ENCODE measurements around the gene GMPS. TPM values are rescaled to one million over a fixed set of nuclear protein-coding genes. Genes with fewer than 3 reads are reported as not detected.
"Not testable (repeated sequence)": the region's sequence is repeated elsewhere in the genome, so short reads cannot be mapped to it uniquely, and the experiment has no call there.

GMPS gene
- total RNA-seq, 1 donor from 2014 or later, result 39.9 TPM

- Histone ChIP-seq H3K4me1 (peaks cover 78% of the 10 kb centered on the region), H3K27me3 (ENCODE audit: low read depth) (no peaks in the 10 kb centered on the region), H3K4me3 (no peak overlapping the region), H3K9me3 (no peaks in the 10 kb centered on the region), H3K27ac (no peak overlapping the region), H3K36me3 (peaks cover 19% of the 10 kb centered on the region)
- no peak for TF ChIP-seq CTCF (IDR thresholded peaks at IDR 0.05)
- no peak for DNase-seq
- intact Hi-C loops (cut with DNase I), result no loop called here
- ATAC-seq, result no peak
These were observed 22.5 kb upstream of the GMPS start for GRCh38 chr3:155847993-155848392.

GRCh38 chr3:155849404-155849803 is 21.0 kb upstream of the GMPS start:
- DNase-seq; intact Hi-C loops (cut with DNase I); H3K4me3 ChIP-seq; H3K27me3 ChIP-seq (ENCODE audit: low read depth); H3K9me3 ChIP-seq; H3K27ac ChIP-seq; ATAC-seq: not testable (repeated sequence)
- peaks cover 19% of the 10 kb centered on the region for H3K36me3 ChIP-seq
- H3K4me1 ChIP-seq, result peaks cover 81% of the 10 kb centered on the region

- no peak for ATAC-seq
- Histone ChIP-seq H3K27me3 (ENCODE audit: low read depth) (no peaks in the 10 kb centered on the region), H3K27ac (no peak overlapping the region), H3K4me3 (peak overlapping the region; percentile 94), H3K4me1 (peaks cover 60% of the 10 kb centered on the region), H3K9me3 (no peaks in the 10 kb centered on the region), H3K36me3 (peaks cover 19% of the 10 kb centered on the region)
- no peak for DNase-seq
- TF ChIP-seq CTCF (IDR thresholded peaks at IDR 0.05), result no peak
- intact Hi-C loops (cut with DNase I), result no loop called here
These were observed 18.1 kb upstream of the GMPS start for GRCh38 chr3:155852341-155852740.

GRCh38 chr3:155853214-155854140 is 17.0 kb upstream of the GMPS start:
- no peak for TF ChIP-seq CTCF (IDR thresholded peaks at IDR 0.05)
- Histone ChIP-seq H3K36me3 (peaks cover 10% of the 10 kb centered on the region), H3K4me3 (peak overlapping the region; percentile 94), H3K27me3 (ENCODE audit: low read depth) (no peaks in the 10 kb centered on the region), H3K9me3 (no peaks in the 10 kb centered on the region), H3K4me1 (peaks cover 49% of the 10 kb centered on the region), H3K27ac (peak overlapping the region; percentile 93)
- intact Hi-C loops (cut with DNase I), result no loop called here
- peak; percentile 62 for DNase-seq
- peak in 1 of 2 donors; percentile 11 for ATAC-seq

GRCh38 chr3:155854141-155854940 is 16.1 kb upstream of the GMPS start, which contains the start of gene SLC33A1:
SLC33A1 (minus strand) TSS chr3:155854427; CDS start chr3:155853997, 430 bp downstream.
- Histone ChIP-seq H3K9me3 (no peaks in the 10 kb centered on the region), H3K4me3 (peak within 1 kb of the TSS; percentile 94), H3K27ac (peak within 1 kb of the TSS; percentile 93), H3K27me3 (ENCODE audit: low read depth) (no peaks in the 10 kb centered on the region), H3K4me1 (peaks cover 40% of the 10 kb centered on the region), H3K36me3 (peaks cover 4% of the 10 kb centered on the region)
- intact Hi-C loops (cut with DNase I), result no loop called here
- DNase-seq (peak; percentile 100), ATAC-seq (peak; percentile 98 to 100)
- TF ChIP-seq CTCF (IDR thresholded peaks at IDR 0.05), result no peak
